Measurements from ENCODE around the gene NPHP4.

NPHP4 gene

GRCh38 chr1:5986018-5986417 is 6.2 kb downstream of the NPHP4 start:
- H3K9ac ChIP-seq (ENCODE audit: low read length in 2 of 2) = no peak overlapping the region
- no peak overlapping the region for H3K27ac ChIP-seq (ENCODE audit: low read length)
- H3K27me3 ChIP-seq (ENCODE audit: control insufficient read depth in 1 of 2, insufficient read depth in 2 of 2, low read length in 2 of 2) = no peaks in the 10 kb centered on the region
- H3K36me3 ChIP-seq (ENCODE audit: control insufficient read depth in 2 of 2, insufficient read depth in 2 of 2, low read length in 2 of 2) = peaks cover 2 to 4% of the 10 kb centered on the region in 2 donors
- no peaks in the 10 kb centered on the region for H3K9me3 ChIP-seq (ENCODE audit: control insufficient read depth in 2 of 2, low read length in 2 of 2)
- no peak overlapping the region for H3K4me3 ChIP-seq (ENCODE audit: low read length in 2 of 2)
- peaks cover 4% of the 10 kb centered on the region for H3K4me1 ChIP-seq (ENCODE audit: control insufficient read depth, insufficient read depth, low read length)

GRCh38 chr1:5985250-5985649 is 7.0 kb downstream of the NPHP4 start:
- Histone ChIP-seq H3K4me3 (ENCODE audit: low read length in 2 of 2) (no peak overlapping the region), H3K9ac (ENCODE audit: low read length in 2 of 2) (no peak overlapping the region), H3K9me3 (ENCODE audit: control insufficient read depth in 2 of 2, low read length in 2 of 2) (no peaks in the 10 kb centered on the region), H3K36me3 (ENCODE audit: control insufficient read depth in 2 of 2, insufficient read depth in 2 of 2, low read length in 2 of 2) (peaks cover 2 to 4% of the 10 kb centered on the region in 2 donors), H3K4me1 (ENCODE audit: control insufficient read depth, insufficient read depth, low read length) (peaks cover 4% of the 10 kb centered on the region), H3K27ac (ENCODE audit: low read length) (no peak overlapping the region), H3K27me3 (ENCODE audit: control insufficient read depth in 1 of 2, insufficient read depth in 2 of 2, low read length in 2 of 2) (no peaks in the 10 kb centered on the region)

DNA sequence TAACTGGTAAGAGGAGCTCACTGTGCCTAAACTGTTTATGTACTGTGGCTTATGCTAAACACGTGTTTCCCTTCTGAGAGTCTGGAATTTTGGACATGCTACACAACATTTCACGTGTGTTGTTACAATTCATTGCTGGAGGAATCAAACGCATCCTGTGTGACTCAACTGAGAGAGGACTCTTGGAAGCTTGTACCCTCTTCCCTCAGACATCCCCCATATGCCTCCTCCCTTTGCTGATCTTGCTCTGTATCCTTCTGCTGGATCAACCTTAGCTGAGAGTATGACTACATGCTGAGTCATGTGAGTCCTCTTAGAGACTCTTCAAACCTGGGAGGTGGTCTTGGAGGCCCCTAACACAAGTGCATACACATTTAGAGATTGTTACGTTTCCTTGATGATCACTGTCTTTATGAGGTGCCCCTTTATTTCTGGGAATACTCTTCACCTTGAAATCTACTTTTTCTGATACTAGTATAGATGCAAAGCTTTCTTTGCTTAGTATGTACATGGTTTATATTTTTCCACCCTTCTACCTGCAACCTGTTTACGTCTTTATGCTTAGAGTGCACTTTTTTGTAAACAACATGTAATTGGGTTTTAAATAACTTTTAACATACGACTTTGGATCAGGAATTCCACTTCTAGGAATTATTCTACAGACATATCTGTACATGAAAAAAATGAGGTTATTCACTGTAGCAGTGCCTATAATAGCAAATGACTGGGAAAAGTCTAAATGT is 8.7 kb downstream of the NPHP4 start:
- H3K4me1 ChIP-seq (ENCODE audit: control insufficient read depth, insufficient read depth, low read length) = peaks cover 7% of the 10 kb centered on the region
- H3K9ac ChIP-seq (ENCODE audit: low read length in 2 of 2) = no peak overlapping the region

GRCh38 chr1:5982868-5983267 is 9.4 kb downstream of the NPHP4 start:
- peaks cover 4 to 8% of the 10 kb centered on the region in 2 donors for H3K36me3 ChIP-seq (ENCODE audit: control insufficient read depth in 2 of 2, insufficient read depth in 2 of 2, low read length in 2 of 2)

More for the DNA sequence above, 8.7 kb downstream of the NPHP4 start:
- H3K27me3 ChIP-seq (ENCODE audit: control insufficient read depth in 1 of 2, insufficient read depth in 2 of 2, low read length in 2 of 2) = no peaks in the 10 kb centered on the region
- H3K9me3 ChIP-seq (ENCODE audit: control insufficient read depth in 2 of 2, low read length in 2 of 2) = no peaks in the 10 kb centered on the region
- H3K36me3 ChIP-seq (ENCODE audit: control insufficient read depth in 2 of 2, insufficient read depth in 2 of 2, low read length in 2 of 2) = peaks cover 4 to 5% of the 10 kb centered on the region in 2 donors
- H3K4me3 ChIP-seq (ENCODE audit: low read length in 2 of 2) = no peak overlapping the region
- no peak overlapping the region for H3K27ac ChIP-seq (ENCODE audit: low read length)

GRCh38 chr1:5982276-5982675 is 9.9 kb downstream of the NPHP4 start:
- Histone ChIP-seq H3K36me3 (ENCODE audit: control insufficient read depth in 2 of 2, insufficient read depth in 2 of 2, low read length in 2 of 2) (peaks cover 5 to 8% of the 10 kb centered on the region in 2 donors), H3K27me3 (ENCODE audit: control insufficient read depth in 1 of 2, insufficient read depth in 2 of 2, low read length in 2 of 2) (no peaks in the 10 kb centered on the region), H3K4me3 (ENCODE audit: low read length in 2 of 2) (no peak overlapping the region), H3K4me1 (ENCODE audit: control insufficient read depth, insufficient read depth, low read length) (peaks cover 7% of the 10 kb centered on the region), H3K27ac (ENCODE audit: low read length) (no peak overlapping the region), H3K9me3 (ENCODE audit: control insufficient read depth in 2 of 2, low read length in 2 of 2) (no peaks in the 10 kb centered on the region), H3K9ac (ENCODE audit: low read length in 2 of 2) (no peak overlapping the region)

More at GRCh38 chr1:5982868-5983267, 9.4 kb downstream of the NPHP4 start:
- Histone ChIP-seq H3K27me3 (ENCODE audit: control insufficient read depth in 1 of 2, insufficient read depth in 2 of 2, low read length in 2 of 2) (no peaks in the 10 kb centered on the region), H3K9me3 (ENCODE audit: control insufficient read depth in 2 of 2, low read length in 2 of 2) (no peaks in the 10 kb centered on the region), H3K9ac (ENCODE audit: low read length in 2 of 2) (no peak overlapping the region), H3K4me3 (ENCODE audit: low read length in 2 of 2) (no peak overlapping the region), H3K27ac (ENCODE audit: low read length) (no peak overlapping the region), H3K4me1 (ENCODE audit: control insufficient read depth, insufficient read depth, low read length) (peaks cover 7% of the 10 kb centered on the region)

DNA sequence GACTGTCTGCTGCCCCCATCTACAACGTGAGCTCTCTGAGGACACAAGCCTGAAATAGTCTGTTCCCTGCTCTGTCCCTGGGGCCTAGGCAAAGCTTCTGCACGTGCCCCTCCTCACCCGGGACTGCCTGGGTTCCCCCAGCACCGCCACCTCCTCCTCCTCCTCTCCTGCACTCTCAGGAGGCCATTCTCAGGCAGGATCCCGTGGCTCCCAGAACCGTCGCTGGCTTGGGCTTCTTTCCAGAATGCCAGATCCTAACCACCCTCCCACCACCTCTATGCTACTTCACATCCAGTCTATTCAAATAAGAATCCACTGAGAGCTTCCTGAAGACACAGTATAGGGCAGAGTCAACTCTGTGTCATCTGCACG is 11.2 kb downstream of the NPHP4 start:
- no peak overlapping the region for H3K4me3 ChIP-seq (ENCODE audit: low read length in 2 of 2)
- H3K27ac ChIP-seq (ENCODE audit: low read length) = no peak overlapping the region
- no peaks in the 10 kb centered on the region for H3K27me3 ChIP-seq (ENCODE audit: control insufficient read depth in 1 of 2, insufficient read depth in 2 of 2, low read length in 2 of 2)
- peaks cover 6 to 8% of the 10 kb centered on the region in 2 donors for H3K36me3 ChIP-seq (ENCODE audit: control insufficient read depth in 2 of 2, insufficient read depth in 2 of 2, low read length in 2 of 2)
- H3K9me3 ChIP-seq (ENCODE audit: control insufficient read depth in 2 of 2, low read length in 2 of 2) = no peaks in the 10 kb centered on the region
- H3K9ac ChIP-seq (ENCODE audit: low read length in 2 of 2) = no peak overlapping the region
- peaks cover 7% of the 10 kb centered on the region for H3K4me1 ChIP-seq (ENCODE audit: control insufficient read depth, insufficient read depth, low read length)

GRCh38 chr1:5980314-5981008 is 11.8 kb downstream of the NPHP4 start:
- H3K4me3 ChIP-seq (ENCODE audit: low read length in 2 of 2) = no peak overlapping the region
- H3K27me3 ChIP-seq (ENCODE audit: control insufficient read depth in 1 of 2, insufficient read depth in 2 of 2, low read length in 2 of 2) = no peaks in the 10 kb centered on the region
- H3K4me1 ChIP-seq (ENCODE audit: control insufficient read depth, insufficient read depth, low read length) = peaks cover 7% of the 10 kb centered on the region
- no peak overlapping the region for H3K27ac ChIP-seq (ENCODE audit: low read length)
- H3K9me3 ChIP-seq (ENCODE audit: control insufficient read depth in 2 of 2, low read length in 2 of 2) = no peaks in the 10 kb centered on the region
- H3K9ac ChIP-seq (ENCODE audit: low read length in 2 of 2) = no peak overlapping the region
- H3K36me3 ChIP-seq (ENCODE audit: control insufficient read depth in 2 of 2, insufficient read depth in 2 of 2, low read length in 2 of 2) = peaks cover 6 to 8% of the 10 kb centered on the region in 2 donors

DNA sequence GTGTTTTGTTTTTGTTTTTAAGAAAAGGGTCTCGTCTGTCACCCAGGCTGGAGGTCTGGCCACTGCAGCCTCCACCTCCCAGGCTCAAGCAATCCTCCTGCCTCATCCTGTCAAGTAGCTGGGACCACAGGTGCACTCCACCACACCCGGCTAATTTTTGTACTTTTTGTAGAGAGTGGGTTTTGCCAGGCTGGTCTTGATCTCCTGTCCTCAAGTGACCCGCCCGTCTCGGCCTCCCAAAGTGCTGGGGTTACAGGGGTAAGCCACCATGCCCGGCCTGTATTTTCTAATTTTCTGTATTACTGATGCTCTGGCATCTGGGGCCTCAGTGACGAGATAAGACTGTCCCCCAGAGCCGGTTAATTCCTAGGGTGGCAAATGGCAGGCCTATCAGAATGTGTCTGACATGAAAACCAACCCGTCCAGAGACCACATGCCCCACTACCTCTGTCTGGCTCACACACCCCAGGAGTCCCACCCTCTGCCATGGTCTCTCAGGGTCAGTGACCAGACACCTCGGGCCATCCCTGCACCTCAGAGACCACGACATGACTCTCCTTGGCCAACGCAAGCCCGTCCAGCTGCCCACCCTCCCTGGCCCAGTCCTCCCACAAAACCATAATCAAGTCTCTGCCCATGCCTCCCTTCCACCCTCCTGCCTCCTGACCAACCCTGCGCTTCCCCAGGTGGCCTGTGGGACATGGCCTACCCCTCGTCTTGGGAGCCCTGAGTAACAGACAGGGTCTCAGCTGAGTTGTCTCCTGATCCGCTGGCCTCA is 12.5 kb downstream of the NPHP4 start:
- H3K9me3 ChIP-seq (ENCODE audit: control insufficient read depth in 2 of 2, low read length in 2 of 2) = no peaks in the 10 kb centered on the region
- H3K4me1 ChIP-seq (ENCODE audit: control insufficient read depth, insufficient read depth, low read length) = peaks cover 7% of the 10 kb centered on the region
- H3K4me3 ChIP-seq (ENCODE audit: low read length in 2 of 2) = no peak overlapping the region
- no peak overlapping the region for H3K27ac ChIP-seq (ENCODE audit: low read length)
- peaks cover 5 to 6% of the 10 kb centered on the region in 2 donors for H3K36me3 ChIP-seq (ENCODE audit: control insufficient read depth in 2 of 2, insufficient read depth in 2 of 2, low read length in 2 of 2)
- H3K27me3 ChIP-seq (ENCODE audit: control insufficient read depth in 1 of 2, insufficient read depth in 2 of 2, low read length in 2 of 2) = no peaks in the 10 kb centered on the region
- H3K9ac ChIP-seq (ENCODE audit: low read length in 2 of 2) = no peak overlapping the region

DNA sequence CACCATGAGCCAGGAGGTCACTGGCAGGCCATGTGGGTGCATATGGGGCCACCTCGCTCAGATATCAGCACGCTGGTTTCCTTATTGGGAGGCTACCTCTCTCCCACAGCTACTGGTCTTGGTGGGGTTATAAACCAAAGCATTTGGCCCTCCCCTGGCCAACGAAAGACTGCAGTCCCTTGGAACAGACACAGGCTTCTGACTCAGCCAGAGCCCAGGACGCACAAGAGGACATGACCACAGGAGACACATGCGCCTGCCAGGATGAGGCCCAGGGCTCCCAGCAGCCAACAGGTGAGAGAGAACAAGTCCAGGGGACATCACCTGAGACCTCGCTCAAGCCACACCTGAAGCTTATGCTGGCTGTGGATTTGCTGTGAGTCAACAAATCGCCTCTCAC is 13.8 kb downstream of the NPHP4 start:
- Histone ChIP-seq H3K4me1 (ENCODE audit: control insufficient read depth, insufficient read depth, low read length) (peaks cover 7% of the 10 kb centered on the region), H3K36me3 (ENCODE audit: control insufficient read depth in 2 of 2, insufficient read depth in 2 of 2, low read length in 2 of 2) (peaks cover 3 to 4% of the 10 kb centered on the region in 2 donors), H3K9me3 (ENCODE audit: control insufficient read depth in 2 of 2, low read length in 2 of 2) (no peaks in the 10 kb centered on the region), H3K27ac (ENCODE audit: low read length) (no peak overlapping the region), H3K27me3 (ENCODE audit: control insufficient read depth in 1 of 2, insufficient read depth in 2 of 2, low read length in 2 of 2) (no peaks in the 10 kb centered on the region), H3K4me3 (ENCODE audit: low read length in 2 of 2) (no peak overlapping the region), H3K9ac (ENCODE audit: low read length in 2 of 2) (no peak overlapping the region)

DNA sequence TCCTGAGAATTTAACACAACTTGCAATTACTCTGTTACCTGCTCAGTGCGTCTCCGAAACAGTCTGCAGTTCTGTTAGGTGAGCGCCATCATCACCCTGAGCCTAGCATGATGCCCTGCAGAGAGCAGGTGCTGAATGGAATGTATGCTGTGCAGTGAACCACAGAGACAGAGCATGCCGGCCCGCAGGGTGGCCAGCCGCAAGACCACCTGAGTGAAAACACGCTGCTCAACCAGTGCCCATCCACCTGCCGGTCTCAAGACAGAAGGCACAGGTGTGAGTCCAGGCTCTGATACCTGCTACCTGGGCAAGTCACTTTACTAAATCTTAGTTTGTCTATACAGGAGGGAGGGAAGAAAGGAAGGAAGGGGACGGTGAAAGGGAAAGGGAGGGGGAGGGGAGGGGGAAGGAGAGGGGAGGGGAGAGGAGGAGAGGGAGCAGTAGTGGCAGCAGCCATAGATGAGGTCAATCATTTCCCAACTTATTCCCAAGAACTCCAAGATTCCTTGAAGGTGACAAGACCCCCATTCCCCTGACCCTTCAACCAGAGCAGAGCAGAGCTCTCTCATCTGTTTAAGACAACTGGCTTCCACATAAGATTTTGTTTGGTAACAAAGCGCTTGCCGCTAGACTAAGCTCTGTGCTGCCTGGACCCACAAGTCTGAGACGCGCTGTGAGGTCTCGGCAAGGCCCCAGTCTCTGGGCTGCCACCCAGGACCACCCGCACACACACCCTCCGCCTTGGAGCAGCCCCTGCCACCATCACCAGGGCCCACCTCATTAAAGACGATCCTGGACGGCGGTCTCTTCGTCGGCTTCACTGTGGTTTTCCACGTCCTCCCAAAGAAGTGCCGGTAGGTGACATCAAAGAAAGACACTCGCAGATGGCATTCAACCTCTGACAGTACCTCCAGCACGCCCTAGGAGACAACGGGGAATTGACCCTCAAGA is 14.5 kb downstream of the NPHP4 start:
- Histone ChIP-seq H3K36me3 (ENCODE audit: control insufficient read depth in 2 of 2, insufficient read depth in 2 of 2, low read length in 2 of 2) (peaks cover 3 to 4% of the 10 kb centered on the region in 2 donors), H3K27me3 (ENCODE audit: control insufficient read depth in 1 of 2, insufficient read depth in 2 of 2, low read length in 2 of 2) (no peaks in the 10 kb centered on the region), H3K9me3 (ENCODE audit: control insufficient read depth in 2 of 2, low read length in 2 of 2) (no peaks in the 10 kb centered on the region), H3K4me1 (ENCODE audit: control insufficient read depth, insufficient read depth, low read length) (peaks cover 7% of the 10 kb centered on the region), H3K9ac (ENCODE audit: low read length in 2 of 2) (no peak overlapping the region), H3K4me3 (ENCODE audit: low read length in 2 of 2) (no peak overlapping the region), H3K27ac (ENCODE audit: low read length) (no peak overlapping the region)
